GM21390 (cell line): ENCODE data around the gene GPR18.
"Not testable (repeated sequence)": the region's sequence is repeated elsewhere in the genome, so short reads cannot be mapped to it uniquely, and the experiment has no call there.

Experiments used
- ATAC-seq: cut with Tn5 transposase; IDR thresholded peaks from one replicate; pipeline ENCODE4 v1.9.1; 2021; ENCODE audit not compliant: unreplicated experiment

Gene GPR18

DNA sequence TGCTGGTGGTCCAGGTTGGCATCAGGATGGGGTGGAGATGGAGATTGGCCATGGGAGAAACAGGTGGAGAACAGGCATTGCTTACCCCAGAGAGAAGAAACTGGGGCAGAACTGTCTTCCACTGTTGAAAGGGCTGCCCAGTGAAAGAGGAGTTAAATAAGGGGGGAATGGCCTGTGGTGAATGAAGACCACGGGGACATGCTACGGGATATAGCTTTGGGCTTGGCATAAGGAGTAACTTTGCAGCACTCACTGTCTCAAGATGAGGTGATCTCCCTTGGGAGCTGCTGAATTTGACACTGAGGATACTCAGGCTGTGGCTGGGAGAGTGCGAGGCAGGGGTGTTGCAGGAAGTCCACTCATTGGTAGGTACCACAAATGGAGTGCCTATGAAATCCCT is 10.6 kb upstream of the GPR18 start:
- ATAC-seq = no peak

DNA sequence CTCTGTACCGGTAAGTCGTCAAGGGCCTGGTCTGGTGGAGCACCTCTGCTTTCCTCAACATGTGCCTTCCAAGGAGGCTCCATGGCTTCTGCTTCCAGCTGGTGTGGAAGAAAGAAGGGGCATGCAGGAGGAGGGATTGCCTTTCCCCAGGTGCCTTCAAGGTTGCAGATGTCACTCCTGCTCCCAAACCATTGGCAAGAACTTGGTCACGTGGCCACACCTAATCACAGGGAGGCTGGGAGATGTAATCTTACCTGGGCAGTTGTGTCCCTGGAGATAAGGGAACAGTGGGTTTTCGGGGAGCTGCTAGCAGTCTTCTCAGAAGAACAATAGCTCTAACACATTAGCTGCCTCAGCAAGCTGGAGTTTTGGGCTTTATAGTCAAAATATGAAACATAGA is 9.7 kb upstream of the GPR18 start:
- no peak for ATAC-seq

DNA sequence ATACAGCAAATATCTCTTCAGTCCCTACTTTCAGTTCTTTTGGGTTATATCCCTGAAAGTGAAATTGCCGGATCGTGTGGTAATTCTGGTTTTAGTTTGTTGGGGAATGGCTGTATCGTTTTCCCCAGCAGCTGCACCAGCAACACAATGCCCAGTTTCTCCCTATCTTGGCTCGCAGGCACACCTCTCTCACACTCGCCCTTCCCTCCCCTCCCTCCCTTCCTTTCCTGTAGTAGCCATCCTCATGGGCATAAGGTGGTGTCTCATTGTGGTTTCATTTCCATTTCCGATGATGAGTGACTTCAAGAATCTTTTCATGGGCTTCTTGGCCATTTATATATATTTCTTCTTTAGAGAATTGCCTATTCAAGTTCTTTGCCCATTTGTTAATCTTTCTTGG is 8.6 kb upstream of the GPR18 start:
- no peak for ATAC-seq

DNA sequence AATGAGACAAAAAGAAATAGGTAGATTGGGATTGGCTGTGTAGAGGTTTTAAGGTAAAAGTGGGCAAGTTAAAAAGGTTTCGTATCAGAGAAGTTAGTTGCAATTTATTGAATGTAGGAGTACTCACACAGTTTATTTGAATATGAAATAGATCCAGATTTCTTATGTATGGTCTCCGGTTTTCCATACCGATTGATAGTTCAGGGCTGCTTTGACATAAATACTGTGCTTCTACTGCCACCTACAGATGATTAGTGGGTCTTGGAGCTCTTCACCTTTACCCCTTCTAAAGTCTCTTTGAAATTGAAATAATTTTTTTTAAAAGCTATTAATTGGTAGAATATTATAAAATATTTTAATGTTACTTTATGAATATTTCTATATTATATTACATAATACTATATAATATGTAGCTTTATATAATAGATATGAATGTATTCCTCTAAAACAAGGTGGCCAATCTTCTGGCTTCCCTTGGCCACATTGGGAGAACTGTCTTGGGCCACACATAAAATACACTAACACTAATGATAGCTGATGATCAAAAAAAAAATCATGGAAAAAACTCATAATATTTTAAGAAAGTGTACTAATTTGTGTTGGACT is 7.7 kb upstream of the GPR18 start:
- ATAC-seq = no peak

DNA sequence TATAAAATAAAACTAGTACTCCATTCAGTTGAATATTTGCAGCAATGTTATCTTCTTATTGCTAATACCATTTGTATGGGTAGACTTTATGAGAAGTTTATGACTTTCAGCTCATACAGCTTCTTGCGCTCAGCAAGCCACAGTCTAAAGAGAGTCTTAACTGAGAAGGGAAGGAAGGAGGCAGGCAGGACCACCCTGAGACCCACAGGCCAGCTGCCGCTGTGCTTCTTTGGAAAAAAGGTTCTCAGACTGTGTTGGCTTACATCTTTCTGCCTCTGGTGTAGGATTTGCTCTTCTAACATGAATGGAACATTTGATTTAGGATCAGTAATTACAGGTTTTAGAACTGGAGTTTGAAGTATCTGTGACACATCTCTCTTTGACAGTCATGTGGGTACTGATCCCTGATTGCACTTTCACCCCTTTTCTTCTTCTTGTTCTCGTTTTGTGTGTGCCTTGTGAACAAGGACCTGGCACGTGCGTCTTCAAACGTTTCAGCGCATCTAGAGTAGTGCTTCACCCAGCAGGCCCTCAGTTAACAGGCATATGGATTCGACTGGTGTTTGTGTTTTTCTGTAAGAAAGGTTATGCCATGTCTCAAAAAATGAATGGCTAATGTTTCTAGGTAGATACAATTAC is 7.1 kb upstream of the GPR18 start:
- ATAC-seq = no peak

DNA sequence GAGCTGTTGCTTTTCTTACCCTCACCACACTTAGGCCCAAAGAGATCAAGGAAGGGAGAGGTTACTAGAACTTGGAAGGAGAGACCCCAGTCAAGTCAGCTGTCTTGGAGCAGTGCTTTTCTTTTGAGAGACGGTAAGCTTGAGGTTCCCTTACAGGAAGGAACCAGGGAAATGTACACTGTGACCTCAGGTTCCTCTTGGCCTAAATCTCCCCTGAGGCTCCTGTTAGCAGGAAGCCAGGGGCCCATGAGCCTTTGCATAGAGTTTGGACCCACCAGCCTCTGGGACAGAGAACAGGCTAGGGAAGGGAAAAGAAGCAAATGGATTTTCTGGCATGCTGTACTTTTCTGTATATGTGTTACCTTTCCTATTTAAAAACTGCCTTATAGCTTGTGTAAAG is 5.9 kb upstream of the GPR18 start:
- ATAC-seq = no peak

DNA sequence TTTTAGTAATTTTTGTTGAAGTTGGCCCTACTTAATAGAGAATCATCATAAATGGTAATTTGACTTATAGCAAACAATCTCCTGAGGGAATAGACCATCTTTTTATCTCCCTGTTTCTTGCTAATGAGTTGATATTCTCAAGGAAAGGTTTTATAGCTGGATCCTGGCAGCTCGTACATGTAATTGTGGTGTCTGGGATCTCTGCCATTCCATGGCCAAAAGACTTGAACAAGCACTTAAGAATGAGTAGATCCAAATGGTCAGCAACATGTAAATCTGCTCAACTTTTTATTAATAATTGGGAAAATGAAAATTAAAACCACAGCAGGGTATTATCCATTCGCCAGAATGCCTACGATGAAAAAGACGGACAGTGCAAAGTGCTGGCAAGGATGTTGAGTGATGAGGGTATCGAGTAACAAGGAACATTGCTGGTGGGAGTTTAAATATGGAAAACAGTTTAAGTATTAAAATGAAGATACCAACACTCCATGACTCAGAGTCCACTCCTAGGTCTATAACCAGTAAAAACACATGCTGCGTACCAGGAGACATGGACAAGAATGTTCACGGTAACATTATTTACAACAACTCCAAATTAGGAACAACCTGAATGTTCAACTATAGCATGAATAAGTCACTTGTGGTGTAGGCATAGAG is 5.1 kb upstream of the GPR18 start:
- no peak for ATAC-seq

DNA sequence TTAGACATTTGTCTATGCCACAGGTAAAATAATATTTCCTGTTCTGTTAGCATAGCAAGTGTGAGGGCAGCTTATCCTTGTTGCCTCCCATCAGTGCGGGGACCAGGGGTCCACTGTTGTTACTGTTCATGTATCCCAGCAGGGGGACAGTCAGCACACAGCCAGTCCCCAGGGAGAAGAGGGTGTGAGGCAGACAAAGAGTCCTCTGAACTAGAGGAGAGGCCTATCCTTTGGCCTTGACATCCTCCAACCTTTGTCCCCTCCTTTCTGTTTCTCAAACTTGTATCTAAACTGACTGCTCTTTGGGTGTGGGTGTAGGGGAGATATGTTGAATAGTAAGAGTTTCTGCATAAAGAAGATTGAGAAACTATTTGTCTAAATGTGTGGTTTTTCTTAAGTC is 2.9 kb upstream of the GPR18 start:
- ATAC-seq = no peak

DNA sequence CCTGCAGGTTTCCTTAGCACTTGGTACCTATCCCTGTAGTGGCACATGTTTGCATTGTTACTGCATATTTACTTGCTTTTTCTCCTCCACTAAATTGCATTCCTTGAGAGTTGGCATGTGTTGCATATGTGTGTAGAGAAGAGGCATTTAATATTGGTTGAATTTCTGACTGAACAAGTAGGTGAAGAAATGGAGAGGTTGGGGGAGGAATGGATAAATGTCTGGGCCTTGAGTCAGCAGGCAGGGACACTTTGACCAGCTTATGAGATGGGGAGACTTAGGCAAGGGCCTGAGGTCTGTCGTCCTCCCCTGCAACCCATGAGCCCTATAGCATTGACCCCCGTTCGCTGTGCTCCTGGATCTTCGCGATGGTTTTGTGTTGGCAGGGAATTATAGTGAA is 2.0 kb upstream of the GPR18 start:
- ATAC-seq = no peak

DNA sequence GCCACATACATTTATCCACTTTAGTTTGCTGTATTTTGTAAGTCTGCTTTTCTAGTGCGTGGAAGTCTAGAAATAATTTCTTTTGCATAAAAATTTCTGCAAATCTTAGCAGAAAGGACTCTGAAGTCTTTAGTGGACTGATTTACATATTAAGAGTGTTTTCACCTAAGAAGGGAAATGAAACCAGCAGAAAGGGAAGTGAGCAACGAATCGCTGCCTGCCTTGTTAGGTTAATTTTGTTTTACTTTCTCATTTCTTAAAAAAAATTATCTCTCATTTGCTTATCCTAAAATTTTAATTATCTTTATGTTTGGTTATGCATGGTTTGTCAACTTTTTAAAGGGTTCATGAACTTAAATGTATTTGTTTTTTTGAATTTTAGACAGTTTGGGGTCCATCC is 767 bp upstream of the GPR18 start:
- ATAC-seq = peak; percentile 64

DNA sequence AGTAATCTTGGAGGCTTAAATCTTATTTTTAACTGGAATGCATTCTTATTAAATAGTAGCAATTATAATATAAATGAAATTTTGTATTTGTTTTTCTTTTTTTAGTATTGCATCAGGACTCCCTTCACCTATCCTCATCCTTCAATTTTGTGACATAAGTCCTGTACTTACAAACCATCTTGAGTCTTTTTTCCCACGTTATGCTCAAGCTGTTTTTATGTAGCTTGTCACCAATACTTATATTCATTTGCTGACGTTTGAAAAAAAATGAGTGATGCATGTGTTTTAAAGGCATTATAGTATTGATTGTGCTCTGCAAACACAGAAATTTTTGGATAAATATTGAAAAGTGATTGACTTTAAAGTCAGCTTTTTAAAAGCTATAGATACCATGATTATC is 888 bp downstream of the GPR18 start:
- ATAC-seq = no peak

DNA sequence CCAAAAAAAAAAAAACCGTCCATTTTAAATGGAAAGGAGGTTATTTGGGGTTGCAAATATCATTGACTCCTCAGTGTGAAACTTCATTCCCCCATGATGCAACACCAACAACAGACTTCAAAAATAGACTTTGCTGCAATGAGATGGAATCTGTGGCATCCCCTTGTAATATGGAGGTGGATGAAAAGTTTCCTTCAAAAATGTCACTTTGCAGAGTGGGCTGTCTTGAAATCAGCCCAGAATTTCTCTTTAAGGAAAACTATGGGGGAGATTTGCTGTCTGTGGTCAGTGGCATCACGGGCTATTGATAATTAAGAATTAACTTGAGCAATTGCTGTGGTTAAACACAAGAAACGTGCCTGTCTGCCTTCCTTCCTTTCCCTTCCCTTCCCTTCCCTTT is 1.5 kb downstream of the GPR18 start:
- ATAC-seq = no peak

DNA sequence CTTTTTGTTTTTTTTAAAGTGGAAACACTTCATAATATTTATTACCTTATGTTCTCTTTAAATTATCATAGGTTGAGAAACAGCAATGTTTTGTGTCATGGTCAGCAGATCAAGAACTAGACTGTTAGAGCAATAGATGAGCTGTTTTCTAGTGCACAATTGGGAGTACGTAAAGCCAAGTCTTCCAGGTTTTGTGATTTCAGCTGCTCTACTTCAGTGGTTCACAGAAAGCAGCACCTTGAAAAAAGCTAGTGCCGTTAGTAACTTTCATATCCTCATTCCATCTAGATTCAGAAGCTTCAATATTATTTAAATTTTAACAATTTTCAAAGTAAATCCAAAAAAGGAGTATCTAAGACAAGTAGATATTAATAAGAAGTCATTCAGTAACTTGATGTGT is 1.9 kb downstream of the GPR18 start:
- ATAC-seq = no peak

DNA sequence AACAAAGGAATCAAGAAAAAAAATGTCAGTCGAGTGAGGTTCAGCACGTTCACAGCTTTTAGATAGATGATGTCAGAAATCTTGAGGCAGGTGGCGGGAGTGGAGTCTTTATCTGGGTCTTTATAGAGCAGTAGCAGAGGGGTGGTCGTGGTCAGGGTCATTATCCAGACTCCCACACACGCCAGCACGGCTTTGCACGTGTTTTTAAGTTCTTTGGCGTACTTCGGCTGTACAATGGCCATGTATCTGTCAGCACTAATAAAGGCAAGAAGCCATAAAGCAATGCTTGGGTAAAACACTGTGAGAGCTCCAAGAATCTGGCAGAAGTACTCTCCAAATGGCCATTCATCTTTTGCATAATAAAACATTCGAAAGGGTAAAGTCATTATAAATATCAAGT is 2.9 kb downstream of the GPR18 start:
- no peak for ATAC-seq

DNA sequence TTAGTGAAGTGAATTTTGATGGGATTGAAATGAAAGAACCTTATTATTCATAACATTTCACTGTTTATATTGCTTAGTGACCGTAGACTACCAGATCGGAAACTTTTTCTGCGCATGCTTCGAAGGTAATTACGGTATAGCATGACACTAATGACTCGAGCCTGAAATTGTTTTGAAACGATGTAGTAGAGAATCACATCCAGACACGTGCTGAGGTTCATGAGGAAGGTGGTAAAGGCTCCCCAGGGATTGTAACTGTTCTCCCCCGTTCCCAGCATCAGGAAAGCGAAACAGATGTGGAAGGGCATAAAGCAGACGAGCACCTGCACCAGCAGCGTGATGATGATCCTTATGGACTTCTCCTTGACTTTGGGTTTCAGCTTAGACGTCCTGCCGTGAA is 3.3 kb downstream of the GPR18 start:
- no peak for ATAC-seq

DNA sequence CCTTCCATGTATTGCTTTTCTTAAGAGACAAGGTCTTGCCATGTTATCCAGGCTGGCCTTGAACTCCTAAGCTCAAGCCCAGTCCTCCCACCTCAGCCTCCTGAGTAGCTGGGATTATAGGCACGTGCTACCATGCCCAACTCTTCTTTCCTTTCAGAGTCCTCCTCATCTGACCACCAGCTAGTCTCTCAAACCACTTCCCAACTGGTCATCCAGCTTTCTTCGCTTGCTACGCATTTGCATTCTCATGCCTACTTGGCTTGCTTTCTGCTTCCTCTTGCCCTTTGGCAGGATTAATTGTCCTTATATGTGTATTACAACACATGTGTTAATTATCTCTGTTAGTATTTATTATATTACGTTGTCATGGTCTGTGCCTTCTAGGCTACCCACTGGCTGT is 6.3 kb downstream of the GPR18 start:
- ATAC-seq = no peak

DNA sequence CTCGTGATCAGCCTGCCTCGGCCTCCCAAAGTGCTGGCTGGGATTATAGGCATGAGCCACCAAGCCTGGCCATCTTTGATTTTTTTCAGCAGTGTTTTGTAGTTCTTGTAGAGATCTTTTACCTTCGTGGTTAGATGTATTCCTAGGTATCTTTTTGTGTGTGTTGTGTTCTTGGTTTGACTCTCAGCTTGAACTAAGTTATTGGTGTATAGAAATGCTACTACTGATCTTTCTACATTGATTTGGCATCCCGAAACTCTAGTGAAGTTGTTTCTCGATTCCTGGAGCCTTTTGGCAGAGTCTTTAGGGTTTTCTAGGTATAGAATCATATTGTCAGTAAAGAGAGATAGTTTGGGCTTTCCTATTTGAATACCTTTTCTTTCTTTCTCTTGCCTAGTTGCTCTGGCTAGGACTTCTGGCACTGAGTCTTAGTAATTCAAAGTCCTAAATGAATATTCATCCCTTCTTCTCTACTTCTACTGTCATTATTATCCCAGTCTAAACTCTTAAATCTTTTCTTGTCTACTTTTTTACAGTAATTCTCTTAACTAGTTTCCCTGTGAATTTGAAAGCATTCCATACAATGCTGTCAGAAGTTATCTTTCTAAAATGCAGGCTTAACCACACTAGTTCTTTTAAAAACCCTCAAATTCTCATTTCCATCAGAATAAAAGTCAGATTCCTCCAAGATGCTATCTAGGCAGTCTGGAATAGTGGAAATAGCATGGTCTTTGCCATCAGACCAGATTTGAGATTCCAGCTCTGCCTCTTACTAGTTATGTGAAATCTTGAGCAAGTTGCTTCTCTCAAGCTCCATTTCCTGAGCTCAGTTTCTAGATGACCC is 7.0 kb downstream of the GPR18 start:
- no peak for ATAC-seq

DNA sequence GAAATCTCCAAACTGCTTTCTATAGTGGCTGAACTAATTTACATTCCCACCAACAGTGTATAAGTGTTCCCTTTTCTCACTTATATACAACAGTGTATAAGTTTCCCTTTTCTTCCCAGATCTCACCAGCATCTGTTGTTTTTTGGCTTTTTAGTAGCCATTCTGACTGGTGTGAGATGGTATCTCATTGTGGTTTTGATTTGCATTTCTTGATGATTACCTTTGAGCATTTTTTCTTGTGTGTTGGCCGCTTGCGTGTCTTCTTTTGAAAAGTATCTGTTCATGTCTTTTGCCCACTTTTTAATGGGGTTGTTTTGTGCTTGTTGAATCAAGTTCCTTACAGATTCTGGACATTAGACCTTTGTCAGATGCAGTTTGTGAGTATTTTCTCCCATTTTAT is 8.6 kb downstream of the GPR18 start:
- not testable (repeated sequence) for ATAC-seq

DNA sequence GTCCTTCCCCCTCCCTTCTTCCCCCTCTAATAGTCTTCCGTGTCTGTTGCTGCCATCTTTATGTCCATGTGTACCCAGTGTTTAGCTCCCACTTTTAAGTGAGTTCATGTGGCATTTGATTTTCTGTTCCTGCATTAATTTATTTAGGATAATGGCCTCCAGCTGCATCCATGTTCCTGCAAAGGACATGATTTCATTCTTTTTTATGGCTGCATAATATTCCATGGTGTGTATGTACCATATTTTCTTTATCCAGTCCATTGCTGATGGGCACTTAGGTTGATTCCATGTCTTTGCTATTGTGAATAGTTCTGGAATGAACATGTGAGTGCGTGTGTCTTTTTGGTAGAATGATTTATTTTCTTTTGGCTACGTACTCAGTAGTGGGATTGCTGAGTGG is 9.0 kb downstream of the GPR18 start:
- not testable (repeated sequence) for ATAC-seq

DNA sequence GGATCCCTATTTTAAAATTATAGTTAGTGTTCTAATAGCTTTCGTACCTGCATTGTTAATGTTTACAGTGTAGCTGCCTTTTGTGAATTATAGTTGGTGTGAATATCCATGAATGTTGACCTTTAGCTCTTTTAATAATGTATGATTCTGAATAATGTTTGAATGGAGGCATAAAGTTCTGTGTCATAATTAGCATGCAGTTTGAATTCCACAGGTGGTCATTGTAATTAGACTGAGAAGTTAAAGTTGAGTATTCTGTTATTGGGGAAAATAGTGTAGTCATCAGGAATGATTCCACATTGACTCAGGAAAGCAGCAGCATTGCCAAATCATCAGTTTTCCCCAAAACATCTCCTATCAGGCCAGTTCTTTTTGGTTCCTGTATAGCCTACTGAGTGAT is 12.1 kb downstream of the GPR18 start:
- no peak for ATAC-seq

DNA sequence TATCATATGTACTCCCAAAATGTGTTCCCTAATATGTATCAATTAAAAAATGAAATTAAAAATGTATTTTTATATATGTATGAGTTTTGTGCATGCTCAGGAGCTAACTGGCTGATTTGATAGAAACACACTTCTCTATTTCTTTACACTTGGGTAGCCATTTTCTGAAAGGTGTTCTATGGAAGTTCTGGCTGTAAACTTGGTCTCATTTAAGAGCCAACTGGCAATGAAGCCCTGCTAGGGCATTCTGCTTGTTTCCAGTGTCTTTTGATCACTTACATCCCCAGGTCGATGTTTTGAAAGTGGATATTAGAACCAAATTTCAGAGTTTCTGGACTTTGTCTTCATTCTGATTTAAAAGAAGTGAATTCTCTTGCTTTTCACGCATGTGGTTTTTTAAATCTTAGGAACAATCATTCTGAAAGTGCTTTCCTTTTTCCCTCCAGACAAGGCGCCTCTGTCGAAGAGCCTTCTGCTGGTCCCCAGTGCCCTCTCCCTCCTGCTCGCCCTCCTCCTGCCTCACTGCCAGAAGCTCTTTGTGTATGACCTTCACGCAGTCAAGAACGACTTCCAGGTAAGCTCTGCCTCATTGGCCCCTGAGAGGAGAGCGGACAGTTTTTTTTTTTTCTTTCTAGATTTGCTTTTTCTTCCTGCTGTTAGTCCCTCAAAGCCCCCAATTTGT is 20.1 kb downstream of the GPR18 start:
- ATAC-seq = peak; percentile 77
